Measurements from ENCODE around the gene FSHR.

GRCh38 chr2:49108436-49108835 is 45.9 kb downstream of the FSHR start:
- no peak for TF ChIP-seq POLR2A (IDR thresholded peaks at IDR 0.05)
- TF ChIP-seq, protein P1, sequence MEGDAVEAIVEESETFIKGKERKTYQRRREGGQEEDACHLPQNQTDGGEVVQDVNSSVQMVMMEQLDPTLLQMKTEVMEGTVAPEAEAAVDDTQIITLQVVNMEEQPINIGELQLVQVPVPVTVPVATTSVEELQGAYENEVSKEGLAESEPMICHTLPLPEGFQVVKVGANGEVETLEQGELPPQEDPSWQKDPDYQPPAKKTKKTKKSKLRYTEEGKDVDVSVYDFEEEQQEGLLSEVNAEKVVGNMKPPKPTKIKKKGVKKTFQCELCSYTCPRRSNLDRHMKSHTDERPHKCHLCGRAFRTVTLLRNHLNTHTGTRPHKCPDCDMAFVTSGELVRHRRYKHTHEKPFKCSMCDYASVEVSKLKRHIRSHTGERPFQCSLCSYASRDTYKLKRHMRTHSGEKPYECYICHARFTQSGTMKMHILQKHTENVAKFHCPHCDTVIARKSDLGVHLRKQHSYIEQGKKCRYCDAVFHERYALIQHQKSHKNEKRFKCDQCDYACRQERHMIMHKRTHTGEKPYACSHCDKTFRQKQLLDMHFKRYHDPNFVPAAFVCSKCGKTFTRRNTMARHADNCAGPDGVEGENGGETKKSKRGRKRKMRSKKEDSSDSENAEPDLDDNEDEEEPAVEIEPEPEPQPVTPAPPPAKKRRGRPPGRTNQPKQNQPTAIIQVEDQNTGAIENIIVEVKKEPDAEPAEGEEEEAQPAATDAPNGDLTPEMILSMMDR (IDR thresholded peaks at IDR 0.05), result no peak
